Measurements from ENCODE around the gene FBXO9.

Gene FBXO9

DNA sequence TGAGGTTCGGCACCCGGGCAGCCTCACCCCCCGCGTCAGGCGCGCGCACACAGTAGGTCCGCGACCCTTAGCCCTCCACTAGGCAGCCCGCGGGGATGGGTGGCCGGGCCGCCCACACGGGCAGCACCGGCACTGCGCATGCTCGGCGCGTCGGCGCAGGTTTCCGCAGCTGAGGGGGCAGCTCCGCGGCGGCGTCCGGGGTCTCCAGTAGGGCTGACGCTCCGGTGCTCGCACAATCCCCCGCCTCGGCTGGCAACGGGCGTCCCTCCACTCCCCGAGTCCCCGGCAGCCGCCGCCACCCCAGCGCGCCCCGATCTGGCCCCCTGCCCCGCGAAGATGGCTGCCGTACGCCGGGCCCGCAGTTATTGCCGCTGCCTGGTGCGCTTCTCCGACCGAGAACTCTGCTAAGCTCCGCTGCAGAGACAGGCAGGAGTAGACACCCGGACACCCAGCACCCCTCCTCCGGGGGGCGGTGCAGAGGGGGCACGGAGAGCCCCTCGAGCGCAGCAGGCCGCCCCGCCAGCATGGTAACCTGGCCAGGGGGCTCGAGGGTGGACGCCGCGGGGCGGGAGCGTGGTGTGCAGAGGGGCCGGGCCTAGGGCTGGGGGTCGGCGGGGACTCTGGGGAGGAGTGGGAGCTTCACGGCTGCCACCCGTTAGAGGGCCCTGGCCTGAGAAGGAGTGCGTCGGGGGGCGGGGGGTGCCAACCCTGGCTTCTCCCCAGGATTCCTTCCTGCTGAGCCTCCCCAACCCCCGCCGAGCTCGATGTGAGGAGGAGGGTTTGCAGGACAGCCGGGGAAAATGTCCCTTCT lies at the start of gene FBXO9:
Gene FBXO9 (plus strand): TSS at position 139 of the 811 bp plus-strand sequence. CDS start 386 bp downstream, at position 525.
- peak within 1 kb of the TSS; percentile 90 for H3K27ac Mint-ChIP-seq
- ATAC-seq, result peak; percentile 72
- peaks cover 5% of the 10 kb centered on the region for H3K36me3 Mint-ChIP-seq
- peak; percentile 82 to 93 for DNase-seq (ENCODE audit: low spot score in 2 of 2)
- H3K4me1 Mint-ChIP-seq, result peaks cover 29% of the 10 kb centered on the region
- H3K9me3 Mint-ChIP-seq, result no peaks in the 10 kb centered on the region
- peak within 1 kb of the TSS; percentile 80 for H3K4me3 Mint-ChIP-seq

- Mint-ChIP-seq H3K4me3 (no peak overlapping the region), H3K36me3 (peaks cover 24% of the 10 kb centered on the region), H3K9me3 (no peaks in the 10 kb centered on the region), H3K4me1 (no peaks in the 10 kb centered on the region), H3K27ac (no peak overlapping the region)
- DNase-seq (ENCODE audit: low spot score in 2 of 2), result no peak
- ATAC-seq, result no peak
These were observed 49.7 kb upstream of the FBXO9 start for GRCh38 chr6:53015486-53015885.

DNA sequence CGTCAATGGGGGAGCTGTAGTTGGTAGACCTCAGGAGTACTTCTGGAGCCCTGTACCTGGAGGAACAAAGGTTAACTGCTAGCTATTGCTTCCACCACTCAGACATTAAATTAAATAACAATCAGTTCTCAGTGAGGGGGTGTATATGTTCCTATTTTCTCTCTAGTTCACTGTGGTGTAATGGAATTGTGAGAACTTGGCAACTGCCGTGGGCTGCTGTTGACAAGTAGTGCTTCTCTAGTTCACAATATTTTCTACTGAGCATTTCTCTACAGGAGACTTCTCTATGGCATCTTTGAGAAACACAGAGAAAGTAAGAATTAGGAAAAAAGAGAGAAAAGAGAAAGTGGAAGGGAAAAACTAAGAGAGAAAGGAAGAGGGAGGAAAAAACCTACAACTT lies 46.8 kb upstream of the FBXO9 start:
- no peaks in the 10 kb centered on the region for H3K4me1 Mint-ChIP-seq

DNA sequence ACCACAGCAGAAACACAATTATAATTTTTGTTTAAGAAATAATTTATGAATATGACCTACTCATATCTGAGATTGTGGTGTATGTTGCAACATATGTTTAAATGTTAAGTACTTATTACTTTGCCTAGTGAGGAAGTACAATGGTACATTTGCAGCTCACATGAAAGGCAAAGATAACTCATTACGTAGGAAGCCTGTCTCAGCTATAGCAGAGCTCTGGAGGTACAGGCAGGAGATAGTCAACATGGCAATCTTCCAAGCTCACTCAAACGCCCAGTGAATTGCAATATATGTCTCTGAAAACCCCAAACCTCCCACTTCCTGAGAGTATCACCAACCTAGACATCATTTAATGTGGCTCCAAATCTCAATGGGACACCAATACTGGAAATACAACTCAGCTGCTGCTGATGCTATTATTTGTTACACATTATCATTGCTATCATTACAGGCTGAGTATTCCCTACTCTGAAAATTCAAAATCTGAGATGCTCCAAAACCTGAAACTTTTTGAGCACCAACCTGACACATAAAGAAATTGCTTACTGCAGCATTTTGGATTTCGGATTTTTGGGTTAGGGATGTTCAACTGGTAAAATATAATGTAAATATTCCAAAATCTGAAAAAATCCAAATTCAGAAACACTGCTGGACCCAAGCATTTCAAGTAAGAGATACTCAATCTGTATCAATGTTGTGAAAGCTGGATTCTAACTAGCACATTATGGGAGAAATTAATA lies 45.0 kb upstream of the FBXO9 start:
- Mint-ChIP-seq H3K4me3 (no peak overlapping the region), H3K36me3 (peaks cover 6% of the 10 kb centered on the region), H3K4me1 (no peaks in the 10 kb centered on the region), H3K9me3 (no peaks in the 10 kb centered on the region), H3K27ac (no peak overlapping the region)
- DNase-seq (ENCODE audit: low spot score in 2 of 2) (no peak), ATAC-seq (no peak)

More for the DNA sequence above, 46.8 kb upstream of the FBXO9 start:
- Mint-ChIP-seq H3K36me3 (peaks cover 10% of the 10 kb centered on the region), H3K27ac (no peak overlapping the region), H3K4me3 (no peak overlapping the region), H3K9me3 (no peaks in the 10 kb centered on the region)
- no peak for ATAC-seq
- DNase-seq (ENCODE audit: low spot score in 2 of 2), result no peak

- peaks cover 6% of the 10 kb centered on the region for H3K36me3 Mint-ChIP-seq
- H3K27ac Mint-ChIP-seq, result no peak overlapping the region
- DNase-seq (ENCODE audit: low spot score in 2 of 2) (no peak), ATAC-seq (no peak)
- no peak overlapping the region for H3K4me3 Mint-ChIP-seq
- no peaks in the 10 kb centered on the region for H3K4me1 Mint-ChIP-seq
- no peaks in the 10 kb centered on the region for H3K9me3 Mint-ChIP-seq
These were observed 41.9 kb upstream of the FBXO9 start for GRCh38 chr6:53023323-53023722.

- DNase-seq (ENCODE audit: low spot score in 2 of 2), result no peak
- Mint-ChIP-seq H3K27ac (no peak overlapping the region), H3K4me1 (peaks cover 7% of the 10 kb centered on the region), H3K9me3 (no peaks in the 10 kb centered on the region), H3K4me3 (no peak overlapping the region), H3K36me3 (peaks cover 25% of the 10 kb centered on the region)
- ATAC-seq, result peak; percentile 56
These were observed 38.7 kb upstream of the FBXO9 start for GRCh38 chr6:53026526-53026925.

- peaks cover 31% of the 10 kb centered on the region for H3K36me3 Mint-ChIP-seq
- peaks cover 7% of the 10 kb centered on the region for H3K4me1 Mint-ChIP-seq
- H3K9me3 Mint-ChIP-seq, result no peaks in the 10 kb centered on the region
- DNase-seq (ENCODE audit: low spot score in 2 of 2) (no peak), ATAC-seq (no peak)
- H3K4me3 Mint-ChIP-seq, result no peak overlapping the region
- no peak overlapping the region for H3K27ac Mint-ChIP-seq
These were observed 38.0 kb upstream of the FBXO9 start for GRCh38 chr6:53027131-53027718.

DNA sequence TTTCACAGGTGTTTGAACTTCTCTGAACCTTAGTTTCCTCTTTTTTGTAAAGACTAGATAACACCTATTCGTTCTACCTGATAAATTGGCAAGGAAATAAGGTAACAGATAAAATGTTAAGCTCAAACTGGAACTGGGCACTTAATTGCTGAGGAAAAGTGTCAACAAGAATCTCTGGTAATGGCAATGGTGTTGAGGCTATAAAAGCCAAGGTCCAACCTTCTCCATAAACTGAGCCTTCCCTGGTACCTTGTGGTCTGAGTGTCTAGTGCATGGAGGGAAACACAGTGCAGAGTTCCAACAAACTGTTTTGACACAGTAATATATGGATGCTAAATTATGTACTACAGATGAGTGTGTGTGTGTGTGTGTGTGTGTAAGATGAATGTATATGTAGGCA lies 36.7 kb upstream of the FBXO9 start:
- ATAC-seq (no peak), DNase-seq (ENCODE audit: low spot score in 2 of 2) (no peak)
- H3K9me3 Mint-ChIP-seq, result no peaks in the 10 kb centered on the region
- H3K36me3 Mint-ChIP-seq, result peaks cover 38% of the 10 kb centered on the region
- no peak overlapping the region for H3K27ac Mint-ChIP-seq
- peaks cover 14% of the 10 kb centered on the region for H3K4me1 Mint-ChIP-seq
- H3K4me3 Mint-ChIP-seq, result no peak overlapping the region

GRCh38 chr6:53029257-53029656 lies 35.9 kb upstream of the FBXO9 start:
- ATAC-seq (peak; percentile 94), DNase-seq (ENCODE audit: low spot score in 2 of 2) (no peak)
- H3K4me3 Mint-ChIP-seq, result no peak overlapping the region
- H3K9me3 Mint-ChIP-seq, result no peaks in the 10 kb centered on the region
- H3K4me1 Mint-ChIP-seq, result peaks cover 14% of the 10 kb centered on the region
- H3K36me3 Mint-ChIP-seq, result peaks cover 41% of the 10 kb centered on the region
- peak overlapping the region; percentile 32 for H3K27ac Mint-ChIP-seq

GRCh38 chr6:53029761-53030160 lies 35.4 kb upstream of the FBXO9 start:
- no peak overlapping the region for H3K27ac Mint-ChIP-seq

GRCh38 chr6:53031281-53031680 lies 33.9 kb upstream of the FBXO9 start:
- H3K4me3 Mint-ChIP-seq, result no peak overlapping the region
- H3K36me3 Mint-ChIP-seq, result peaks cover 41% of the 10 kb centered on the region

More at GRCh38 chr6:53029761-53030160, 35.4 kb upstream of the FBXO9 start:
- peaks cover 41% of the 10 kb centered on the region for H3K36me3 Mint-ChIP-seq
- H3K4me1 Mint-ChIP-seq, result peaks cover 14% of the 10 kb centered on the region
- H3K9me3 Mint-ChIP-seq, result no peaks in the 10 kb centered on the region
- ATAC-seq (no peak), DNase-seq (ENCODE audit: low spot score in 2 of 2) (no peak)
- H3K4me3 Mint-ChIP-seq, result no peak overlapping the region

GRCh38 chr6:53032849-53033248 lies 32.4 kb upstream of the FBXO9 start:
- ATAC-seq (no peak), DNase-seq (ENCODE audit: low spot score in 2 of 2) (no peak)
- Mint-ChIP-seq H3K9me3 (no peaks in the 10 kb centered on the region), H3K36me3 (peaks cover 43% of the 10 kb centered on the region), H3K4me1 (peaks cover 14% of the 10 kb centered on the region), H3K27ac (no peak overlapping the region), H3K4me3 (no peak overlapping the region)

More at GRCh38 chr6:53031281-53031680, 33.9 kb upstream of the FBXO9 start:
- H3K9me3 Mint-ChIP-seq, result no peaks in the 10 kb centered on the region
- H3K4me1 Mint-ChIP-seq, result peaks cover 14% of the 10 kb centered on the region
- DNase-seq (ENCODE audit: low spot score in 2 of 2) (no peak), ATAC-seq (no peak)
- no peak overlapping the region for H3K27ac Mint-ChIP-seq

DNA sequence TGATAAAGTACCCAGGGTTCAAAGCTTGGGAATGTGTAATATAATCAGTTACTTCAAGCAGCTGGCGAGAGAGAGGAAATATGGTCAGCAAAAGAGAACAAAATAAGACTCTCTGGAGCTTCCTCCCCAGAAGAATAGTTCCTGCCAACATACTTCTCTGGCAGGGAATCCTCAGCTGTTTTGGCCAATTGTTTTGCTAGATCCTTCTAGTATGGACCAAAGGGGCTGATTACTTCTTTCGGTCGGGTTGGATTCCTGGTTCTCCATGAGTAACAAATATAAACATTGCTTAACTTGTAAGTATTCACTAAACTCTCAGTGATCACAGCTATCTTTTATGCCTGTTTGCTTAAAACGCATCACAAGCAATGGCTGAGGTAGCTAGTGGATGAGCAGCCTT lies 31.4 kb upstream of the FBXO9 start:
- H3K27ac Mint-ChIP-seq, result no peak overlapping the region
- no peak for DNase-seq (ENCODE audit: low spot score in 2 of 2)
- peaks cover 42% of the 10 kb centered on the region for H3K36me3 Mint-ChIP-seq
- H3K9me3 Mint-ChIP-seq, result no peaks in the 10 kb centered on the region
- no peak for ATAC-seq
- H3K4me1 Mint-ChIP-seq, result peaks cover 13% of the 10 kb centered on the region
- no peak overlapping the region for H3K4me3 Mint-ChIP-seq

- ATAC-seq, result no peak
These were observed 29.5 kb upstream of the FBXO9 start for GRCh38 chr6:53035549-53036213.

GRCh38 chr6:53038141-53038540 lies 27.1 kb upstream of the FBXO9 start:
- H3K4me3 Mint-ChIP-seq, result no peak overlapping the region
- ATAC-seq, result no peak
- no peak for DNase-seq (ENCODE audit: low spot score in 2 of 2)
- peaks cover 3% of the 10 kb centered on the region for H3K4me1 Mint-ChIP-seq
- H3K9me3 Mint-ChIP-seq, result no peaks in the 10 kb centered on the region
- H3K36me3 Mint-ChIP-seq, result peaks cover 34% of the 10 kb centered on the region
- no peak overlapping the region for H3K27ac Mint-ChIP-seq

More at GRCh38 chr6:53035549-53036213, 29.5 kb upstream of the FBXO9 start:
- Mint-ChIP-seq H3K4me1 (peaks cover 7% of the 10 kb centered on the region), H3K9me3 (no peaks in the 10 kb centered on the region), H3K36me3 (peaks cover 45% of the 10 kb centered on the region), H3K4me3 (no peak overlapping the region), H3K27ac (no peak overlapping the region)
- no peak for DNase-seq (ENCODE audit: low spot score in 2 of 2)
